ENCODE results near the gene SYT1.

GRCh38 chr12:79085106-79085682 is 220.6 kb downstream of the SYT1 start:
- TF ChIP-seq POLR2A (IDR thresholded peaks at IDR 0.05), result no peak
- no peak for TF ChIP-seq CTCF (IDR thresholded peaks at IDR 0.05)

Measured in Peyer's patch (tissue), 4 donors.